Heart right ventricle (tissue), 16 donors: ENCODE measurements around the gene ABAT. TPM values are rescaled to one million over a fixed set of nuclear protein-coding genes. Genes with fewer than 3 reads are reported as not detected.
A peak's percentile ranks its signal among the peaks of the same experiment; 100 is the strongest.

ENCODE experiments used
- ATAC-seq, 8 donors: fragments of 200-7000 bp; cut with Tn5 transposase; one replicate each; pipeline ENCODE4 v1.9.1; 2020; ENCODE audit warnings: mild to moderate bottlenecking in 8 of 8, moderate library complexity in 8 of 8, moderate number of reproducible peaks in 1 of 8
- DNase-seq, 2 donors: peaks; one replicate each; pipeline ENCODE4 v3.0.0-alpha.2; 2020
- H3K27ac ChIP-seq, 10 donors: fragments of 200-600 bp; sonication (generic) in 2 of 10; one replicate each; pipeline versions ENCODE4 v1.5.0 to v1.8.0; 2020 to 2022; ENCODE audit warnings: mild to moderate bottlenecking in 3 of 10
- H3K27me3 ChIP-seq, 7 donors: fragments of 200-600 bp; one replicate each; pipeline ENCODE4 v1.8.0; 2021 to 2022; ENCODE audit warnings: mild to moderate bottlenecking in 2 of 7
- H3K36me3 ChIP-seq, 9 donors: fragments of 200-600 bp; sonication (generic) in 1 of 9; one replicate each; pipeline versions ENCODE4 v1.5.0 to v1.8.0; 2020 to 2022; ENCODE audit warnings: mild to moderate bottlenecking in 2 of 9
- H3K4me1 ChIP-seq, 9 donors: fragments of 200-600 bp; sonication (generic) in 1 of 9; one replicate each; pipeline versions ENCODE4 v1.5.0 to v1.8.0; 2020 to 2022; ENCODE audit warnings: mild to moderate bottlenecking in 4 of 9
- H3K4me3 ChIP-seq, 10 donors: fragments of 200-600 bp; sonication (generic) in 2 of 10; one replicate each; pipeline versions ENCODE4 v1.5.0 to v1.8.0; 2020 to 2022; ENCODE audit warnings: mild to moderate bottlenecking in 7 of 10, moderate library complexity in 2 of 10
- H3K9me3 ChIP-seq, 11 donors: fragments of 200-600 bp in 10 of 11; sonication (generic) in 2 of 11; one replicate each; pipeline versions ENCODE4 v1.5.0 to v1.8.0; 2013 to 2022; ENCODE audit warnings: mild to moderate bottlenecking in 2 of 11, control low read depth in 1 of 11, moderate library complexity in 1 of 11
- CTCF ChIP-seq, 9 donors: fragments of 200-600 bp; sonication (generic) in 2 of 9; IDR thresholded peaks; one replicate each; pipeline versions ENCODE4 v1.5.0 to v1.8.0; 2021 to 2022; ENCODE audit warnings: antibody characterized with exemption in 9 of 9, mild to moderate bottlenecking in 5 of 9, moderate library complexity in 1 of 9
- WGBS, 2 donors: extraction: QIAGEN DNeasy Blood & Tissue Kit; methylation state at CpG; one replicate each; pipeline ENCODE4 v1.1.7; 2013; ENCODE audit warnings: inconsistent platforms in 1 of 2; 5-methylcytosine and 5-hydroxymethylcytosine counted together
- intact Hi-C, 10 donors: fragments of 100-400 bp; cut with DNase I; formaldehyde crosslinking; loops; one replicate each; pipeline versions ENCODE4 v1.11.1 to v1.14.2; 2022
- polyA plus RNA-seq, 2 donors: library from polyadenylated mRNA; stranded (reverse); fragments of 200-250 nt; gene quantifications; one replicate each; pipeline ENCODE4 v1.2.3, GENCODE V29; 2013
- total RNA-seq, 10 donors: library from RNA; stranded (reverse); fragmentation: NEBNext Ultra II Directional in 3 of 10; extraction: Animal tissue kit (Norgen Biotek cat#: 25700) in 3 of 10; gene quantifications; one replicate each; pipeline versions ENCODE4 v1.2.1 to v1.2.4, GENCODE V29; 2021 to 2023
- donor health status: Arrhythmogenic right ventricular cardiomyopathy.
- donor health status: ischemic (EF 13 %, LVEDD 7.1; RV severe dilation, severe dysfunction).
- donor health status: healthy with polysubstance abuse.
- donor health status: DM: no; HTN: yes; CAD: no.
- donor health status: DM: no; HTN: no; CAD: no.
- donor health status: ischemic (EF 25% LVEDD 6.9; RV normal size, moderate dysfunction).
- donor health status: ischemic (EF 25% LVEDD 5.7; RV mildly dilated, moderate dysfunction).
- donor health status: healthy.
- donor health status: DM: yes; HTN: yes; CAD: no.
- donor health status: Ischemic cardiomyopathy.
- donor health status: ischemic (EF 35%, LVEDD 5.7; RV mildly dilated, moderate dysfunction).
- donor health status: nonischemic (EF 11% LVEDD 7.7; RV severe dilation, severe dysfunction).
- donor health status: DM: yes; HTN: yes; CAD: no.
- donor health status: PGD.
- donor health status: ischemic (EF 29% LVEDD 5.4; RV normal size, mild dysfunction).
- donor health status: nonischemic (EF 23%, LVEDD 6.1; RV moderate dilation, normal function).

The ABAT gene
- total and polyA plus RNA-seq, 12 donors = 2.2 to 35.9 (median 14.0) TPM

GRCh38 chr16:8714807-8715206, 40.4 kb downstream of the ABAT start:
- Histone ChIP-seq H3K4me1 (no peaks in the 10 kb centered on the region), H3K9me3 (peaks cover 0 to 13% (median 0%) of the 10 kb centered on the region in 11 donors), H3K36me3 (peaks cover 0 to 4% (median 0%) of the 10 kb centered on the region in 9 donors), H3K27me3 (no peaks in the 10 kb centered on the region), H3K4me3 (no peak overlapping the region), H3K27ac (no peak overlapping the region)
- ATAC-seq = peak in 1 of 8 donors; percentile 27
- intact Hi-C loops = no loop called here
- 76 to 86% methylated on average over 14 of the region's 14 CpGs for WGBS, 2 donors
- DNase-seq = no peak
- TF ChIP-seq CTCF (IDR thresholded peaks at IDR 0.05) = no peak

GRCh38 chr16:8716052-8716451, 41.6 kb downstream of the ABAT start:
- no peak for TF ChIP-seq CTCF (IDR thresholded peaks at IDR 0.05)
- Histone ChIP-seq H3K36me3 (peaks cover 0 to 4% (median 0%) of the 10 kb centered on the region in 9 donors), H3K9me3 (peaks cover 0 to 13% (median 0%) of the 10 kb centered on the region in 11 donors), H3K4me3 (no peak overlapping the region), H3K4me1 (peaks cover 0 to 7% (median 0%) of the 10 kb centered on the region in 9 donors), H3K27me3 (no peaks in the 10 kb centered on the region), H3K27ac (no peak overlapping the region)
- 90 to 93% methylated on average over 6 of the region's 6 CpGs for WGBS, 2 donors
- DNase-seq (no peak), ATAC-seq (no peak)
- intact Hi-C loops = no loop called here

GRCh38 chr16:8716592-8716991, 42.2 kb downstream of the ABAT start:
- Histone ChIP-seq H3K36me3 (peaks cover 0 to 4% (median 0%) of the 10 kb centered on the region in 9 donors), H3K9me3 (peaks cover 0 to 13% (median 0%) of the 10 kb centered on the region in 11 donors), H3K27ac (no peak overlapping the region), H3K4me1 (peaks cover 0 to 7% (median 0%) of the 10 kb centered on the region in 9 donors), H3K4me3 (no peak overlapping the region), H3K27me3 (no peaks in the 10 kb centered on the region)
- WGBS, 2 donors = 92 to 94% methylated on average over 10 of the region's 10 CpGs
- ATAC-seq (no peak), DNase-seq (no peak)
- TF ChIP-seq CTCF (IDR thresholded peaks at IDR 0.05) = no peak
- intact Hi-C loops = no loop called here

- no peak for ATAC-seq
- TF ChIP-seq CTCF (IDR thresholded peaks at IDR 0.05) = no peak
- Histone ChIP-seq H3K27ac (no peak overlapping the region), H3K36me3 (peaks cover 0 to 4% (median 0%) of the 10 kb centered on the region in 9 donors), H3K9me3 (peaks cover 0 to 13% (median 0%) of the 10 kb centered on the region in 11 donors), H3K4me1 (peaks cover 0 to 7% (median 0%) of the 10 kb centered on the region in 9 donors), H3K27me3 (no peaks in the 10 kb centered on the region), H3K4me3 (no peak overlapping the region)
- 97 to 98% methylated on average over 2 of the region's 2 CpGs for WGBS, 2 donors
- intact Hi-C loops = no loop called here
- DNase-seq = no peak
These were observed 43.1 kb downstream of the ABAT start for GRCh38 chr16:8717469-8717868.
